Body of pancreas (tissue), 4 donors: Measurements from ENCODE around the gene AP1M1.

Source experiments
- CTCF ChIP-seq, 7 experiments: fragments of 450-650 bp in 4 of 7; fragments of 200-600 bp in 3 of 7; sonication (generic) in 3 of 7; IDR thresholded peaks; one replicate each; pipeline ENCODE4 v1.5.1; 2016 to 2019; ENCODE audit warnings: antibody characterized with exemption in 7 of 7
- POLR2A ChIP-seq, 3 donors: fragments of 450-650 bp; IDR thresholded peaks; one replicate each; pipeline ENCODE4 v1.6.1; 2016; ENCODE audit warnings: antibody characterized with exemption in 3 of 3, mild to moderate bottlenecking in 2 of 3

GRCh38 chr19:16168465-16169081 is 29.1 kb upstream of the AP1M1 start:
- TF ChIP-seq CTCF (IDR thresholded peaks at IDR 0.05), result no peak
- no peak for TF ChIP-seq POLR2A (IDR thresholded peaks at IDR 0.05)
